ENCODE data around the gene PAM.

PAM gene

GRCh38 chr5:102720969-102721368, 34.1 kb upstream of the PAM start (continued):
- TF ChIP-seq TSHZ2 (CRISPR knock-in tag; IDR thresholded peaks at IDR 0.05): no peak
- no peak for TF ChIP-seq CSRNP3 (CRISPR knock-in tag; IDR thresholded peaks at IDR 0.05)
- no peak for TF ChIP-seq ZNF565 (CRISPR knock-in tag; conservative IDR thresholded peaks at IDR 0.05; ENCODE audit: low read depth)
- TF ChIP-seq GLIS3 (CRISPR knock-in tag; IDR thresholded peaks at IDR 0.05): no peak
- no peak for TF ChIP-seq POU6F1 (CRISPR knock-in tag; IDR thresholded peaks at IDR 0.05; ENCODE audit: borderline replicate concordance, low read depth)
- TF ChIP-seq ZFP30 (CRISPR knock-in tag; IDR thresholded peaks at IDR 0.05): no peak
- no peak for TF ChIP-seq PPARA (CRISPR knock-in tag; IDR thresholded peaks at IDR 0.05; ENCODE audit: borderline replicate concordance)
- no peak for TF ChIP-seq ESRRG (CRISPR knock-in tag; IDR thresholded peaks at IDR 0.05)
- no peak for TF ChIP-seq BACH2 (CRISPR knock-in tag; IDR thresholded peaks at IDR 0.05; ENCODE audit: borderline replicate concordance)

GRCh38 chr5:102722931-102723330, 32.2 kb upstream of the PAM start:
- ATAC-seq: peak; percentile 58; the same call in 2 of the 3 replicates
- no peak for TF ChIP-seq RARB (CRISPR knock-in tag; IDR thresholded peaks at IDR 0.05)
- TF ChIP-seq ZFP3 (CRISPR knock-in tag; IDR thresholded peaks at IDR 0.05): no peak
- TF ChIP-seq ZNF70 (CRISPR knock-in tag; IDR thresholded peaks at IDR 0.05): no peak
- TF ChIP-seq ZFP30 (CRISPR knock-in tag; IDR thresholded peaks at IDR 0.05): no peak
- TF ChIP-seq POU6F1 (CRISPR knock-in tag; IDR thresholded peaks at IDR 0.05; ENCODE audit: borderline replicate concordance, low read depth): no peak
- no peak for TF ChIP-seq CSRNP3 (CRISPR knock-in tag; IDR thresholded peaks at IDR 0.05)
- TF ChIP-seq CREB5 (CRISPR knock-in tag; IDR thresholded peaks at IDR 0.05; ENCODE audit: low read depth): no peak

GRCh38 chr5:102731693-102732092, 23.4 kb upstream of the PAM start:
- ATAC-seq: no peak
- TF ChIP-seq OSR1 (CRISPR knock-in tag; IDR thresholded peaks at IDR 0.05): no peak
- no peak for TF ChIP-seq TCF4 (CRISPR knock-in tag; IDR thresholded peaks at IDR 0.05; ENCODE audit: borderline replicate concordance)
- no peak for TF ChIP-seq BACH2 (CRISPR knock-in tag; IDR thresholded peaks at IDR 0.05; ENCODE audit: borderline replicate concordance)
- no peak for TF ChIP-seq ZNF565 (CRISPR knock-in tag; conservative IDR thresholded peaks at IDR 0.05; ENCODE audit: low read depth)
- no peak for TF ChIP-seq ZC3H10 (CRISPR knock-in tag; IDR thresholded peaks at IDR 0.05)
- TF ChIP-seq CSRNP3 (CRISPR knock-in tag; IDR thresholded peaks at IDR 0.05): no peak
- no peak for TF ChIP-seq ZFP3 (CRISPR knock-in tag; IDR thresholded peaks at IDR 0.05)
- TF ChIP-seq TOX (CRISPR knock-in tag; IDR thresholded peaks at IDR 0.05; ENCODE audit: borderline replicate concordance): no peak
- no peak for TF ChIP-seq PPARA (CRISPR knock-in tag; IDR thresholded peaks at IDR 0.05; ENCODE audit: borderline replicate concordance)
- TF ChIP-seq TSHZ2 (CRISPR knock-in tag; IDR thresholded peaks at IDR 0.05): no peak
- TF ChIP-seq ARNTL (CRISPR knock-in tag; IDR thresholded peaks at IDR 0.05; ENCODE audit: borderline replicate concordance, low read depth): no peak
- TF ChIP-seq ESRRG (CRISPR knock-in tag; IDR thresholded peaks at IDR 0.05): no peak
- no peak for TF ChIP-seq ZNF70 (CRISPR knock-in tag; IDR thresholded peaks at IDR 0.05)
- no peak for TF ChIP-seq RARB (CRISPR knock-in tag; IDR thresholded peaks at IDR 0.05)
- TF ChIP-seq ISL1 (CRISPR knock-in tag; IDR thresholded peaks at IDR 0.05): no peak
- no peak for TF ChIP-seq ZNF8 (CRISPR knock-in tag; IDR thresholded peaks at IDR 0.05)

Measured in SK-N-SH treated with all-trans-retinoic acid at 6 μM for 48 hours (cell line).